HL-60 (cell line): ENCODE results near the gene NUB1.

Experiments used
- CTCF ChIP-seq: IDR thresholded peaks from one replicate; pipeline ENCODE4 v1.5.1; 2011; ENCODE audit warnings: low read length, control low read depth, inconsistent platforms; ENCODE audit not compliant: insufficient read depth
- POLR2AphosphoS5 ChIP-seq: IDR thresholded peaks from 2 replicates; pipeline ENCODE4 v1.6.1; 2012; ENCODE audit warnings: low read depth

GRCh38 chr7:151312831-151313809, 28.5 kb upstream of the NUB1 start:
- TF ChIP-seq CTCF = no peak
- no peak for TF ChIP-seq POLR2AphosphoS5
